Activated CD4-positive, alpha-beta T cell treated with anti-CD3 and anti-CD28 coated beads, Interleukin-2, amount 10 ng/mL, durations not matched to agents 7 days and 5 days (primary cell): ENCODE results near the gene PRR19. TPM values are rescaled to one million over a fixed set of nuclear protein-coding genes. Genes with fewer than 3 reads are reported as not detected.
"Not testable (repeated sequence)": the region's sequence is repeated elsewhere in the genome, so short reads cannot be mapped to it uniquely, and the experiment has no call there.

Experiments
- CTCF ChIA-PET: fragments of 350-600 bp; sonication (Branson Sonifier 250); formaldehyde crosslinking; loops from one replicate; lab custom pipeline; 2021; ENCODE audit warnings: antibody characterized with exemption; lab: Charles Lee
- POLR2A ChIA-PET: fragments of 350-600 bp; sonication (Branson Sonifier 250); formaldehyde crosslinking; loops from one replicate; lab custom pipeline; 2021; ENCODE audit warnings: antibody characterized with exemption; lab: Charles Lee
- DNase-seq: peaks from one replicate; pipeline ENCODE4 v3.0.0-alpha.2; 2020
- H3K27ac Mint-ChIP-seq: one replicate; pipeline ENCODE4 v1.8.0; 2021; ENCODE audit warnings: mild to moderate bottlenecking, moderate library complexity, mixed read lengths
- H3K27me3 Mint-ChIP-seq: one replicate; pipeline ENCODE4 v1.8.0; 2021; ENCODE audit warnings: mixed read lengths
- H3K36me3 Mint-ChIP-seq: one replicate; pipeline ENCODE4 v1.8.0; 2021; ENCODE audit warnings: low read depth, mixed read lengths
- H3K4me1 Mint-ChIP-seq: one replicate; pipeline ENCODE4 v1.8.0; 2021; ENCODE audit warnings: mixed read lengths
- H3K4me3 Mint-ChIP-seq: one replicate; pipeline ENCODE4 v1.8.0; 2021; ENCODE audit warnings: mild to moderate bottlenecking, moderate library complexity, mixed read lengths
- H3K9me3 Mint-ChIP-seq: one replicate; pipeline ENCODE4 v1.8.0; 2021; ENCODE audit warnings: mixed read lengths
- total RNA-seq, 2 experiments: library from RNA; stranded (reverse); gene quantifications; one replicate each; pipeline ENCODE4 v1.2.3, GENCODE V29; 2021

Gene PRR19
- under 1 TPM; 0.54 to 0.62 TPM for total RNA-seq

GRCh38 chr19:42301646-42302203 is at the start of gene PRR19:
Gene PRR19 (plus strand): TSS chr19:42302132. CDS start chr19:42309585, 7,453 bp downstream.
- Mint-ChIP-seq H3K4me3 (peak within 1 kb of the TSS; percentile 86), H3K27ac (peak within 1 kb of the TSS; percentile 85), H3K9me3 (no peaks in the 10 kb centered on the region), H3K4me1 (peaks cover 33% of the 10 kb centered on the region), H3K27me3 (no peaks in the 10 kb centered on the region), H3K36me3 (peaks cover 5% of the 10 kb centered on the region)
- DNase-seq = peak; percentile 22
- CTCF ChIA-PET = interaction anchor here (0.7 to 1.1 kb wide), 3 partner anchors 15 to 179 kb away, joined by 3 read pairs; no protein-coding TSS in a partner anchor
- POLR2A ChIA-PET = no interaction called here

GRCh38 chr19:42252365-42253244 is 49.3 kb upstream of the PRR19 start:
- Mint-ChIP-seq H3K4me1 (peaks cover 42% of the 10 kb centered on the region), H3K9me3 (no peaks in the 10 kb centered on the region), H3K27me3 (peaks cover 12% of the 10 kb centered on the region), H3K36me3 (no peaks in the 10 kb centered on the region), H3K27ac (peak overlapping the region; percentile 94), H3K4me3 (peak overlapping the region; percentile 96)
- POLR2A ChIA-PET = no interaction called here
- no peak for DNase-seq
- CTCF ChIA-PET = interaction anchor here (1.3 to 2.2 kb wide), 2 partner anchors 10 to 66 kb away, joined by 4 to 6 read pairs; partner anchors contain the start of gene GSK3A

GRCh38 chr19:42253245-42254088 is 48.5 kb upstream of the PRR19 start:
- H3K27ac Mint-ChIP-seq = peak overlapping the region; percentile 94
- no peaks in the 10 kb centered on the region for H3K36me3 Mint-ChIP-seq
- no peaks in the 10 kb centered on the region for H3K9me3 Mint-ChIP-seq
- peaks cover 12% of the 10 kb centered on the region for H3K27me3 Mint-ChIP-seq
- ChIA-PET CTCF (no interaction called here), POLR2A (no interaction called here)
- peak; percentile 73 for DNase-seq
- peaks cover 42% of the 10 kb centered on the region for H3K4me1 Mint-ChIP-seq
- H3K4me3 Mint-ChIP-seq = peak overlapping the region; percentile 96

GRCh38 chr19:42254089-42254849 is 47.7 kb upstream of the PRR19 start:
- ChIA-PET CTCF (no interaction called here), POLR2A (no interaction called here)
- Mint-ChIP-seq H3K4me1 (peaks cover 40% of the 10 kb centered on the region), H3K27me3 (peaks cover 12% of the 10 kb centered on the region), H3K9me3 (no peaks in the 10 kb centered on the region), H3K36me3 (no peaks in the 10 kb centered on the region), H3K27ac (peak overlapping the region; percentile 87), H3K4me3 (peak overlapping the region; percentile 76)
- DNase-seq = peak; percentile 82

GRCh38 chr19:42254850-42255765 is 46.8 kb upstream of the PRR19 start, which contains the start of gene ERF:
Gene ERF (minus strand): TSS chr19:42255128. CDS start chr19:42254999, 129 bp downstream.
- POLR2A ChIA-PET = interaction anchor here (0.6 kb wide), 1 partner anchor 9 kb away, joined by 3 read pairs; no protein-coding TSS in a partner anchor
- Mint-ChIP-seq H3K27ac (peak within 1 kb of the TSS; percentile 87), H3K4me3 (peak within 1 kb of the TSS; percentile 76), H3K9me3 (no peaks in the 10 kb centered on the region), H3K4me1 (peaks cover 36% of the 10 kb centered on the region), H3K27me3 (peaks cover 12% of the 10 kb centered on the region), H3K36me3 (no peaks in the 10 kb centered on the region)
- CTCF ChIA-PET = interaction anchor here (1.5 to 1.8 kb wide), 2 partner anchors 10 to 25 kb away, joined by 3 to 5 read pairs; no protein-coding TSS in a partner anchor
- peak; percentile 91 for DNase-seq

GRCh38 chr19:42255766-42256745 is 45.9 kb upstream of the PRR19 start:
- ChIA-PET CTCF (interaction anchor here (1.5 to 1.8 kb wide), 2 partner anchors 11 to 24 kb away, joined by 3 to 5 read pairs; no protein-coding TSS in a partner anchor), POLR2A (no interaction called here)
- H3K27me3 Mint-ChIP-seq = peaks cover 12% of the 10 kb centered on the region
- no peaks in the 10 kb centered on the region for H3K36me3 Mint-ChIP-seq
- no peaks in the 10 kb centered on the region for H3K9me3 Mint-ChIP-seq
- peak overlapping the region; percentile 76 for H3K4me3 Mint-ChIP-seq
- H3K4me1 Mint-ChIP-seq = peaks cover 27% of the 10 kb centered on the region
- no peak for DNase-seq
- H3K27ac Mint-ChIP-seq = peak overlapping the region; percentile 78

- H3K4me3 Mint-ChIP-seq, POLR2A ChIA-PET, H3K9me3 Mint-ChIP-seq, H3K27ac Mint-ChIP-seq, DNase-seq, H3K36me3 Mint-ChIP-seq: not testable (repeated sequence)
- CTCF ChIA-PET = interaction anchor here (0.9 kb wide), 2 partner anchors 9 to 143 kb away, joined by 3 read pairs; no protein-coding TSS in a partner anchor
- peaks cover 13% of the 10 kb centered on the region for H3K27me3 Mint-ChIP-seq
- peaks cover 12% of the 10 kb centered on the region for H3K4me1 Mint-ChIP-seq
Observed at GRCh38 chr19:42257842-42258241, 44.1 kb upstream of the PRR19 start.

- Mint-ChIP-seq H3K36me3 (no peaks in the 10 kb centered on the region), H3K4me1 (peaks cover 1% of the 10 kb centered on the region), H3K27me3 (peaks cover 4% of the 10 kb centered on the region), H3K27ac (no peak overlapping the region), H3K4me3 (no peak overlapping the region), H3K9me3 (no peaks in the 10 kb centered on the region)
- no peak for DNase-seq
- CTCF ChIA-PET = interaction anchor here (1.5 to 1.7 kb wide), 2 partner anchors 13 to 16 kb away, joined by 4 read pairs; no protein-coding TSS in a partner anchor
- POLR2A ChIA-PET = no interaction called here
Observed at GRCh38 chr19:42261763-42262162, 40.2 kb upstream of the PRR19 start.

- CTCF ChIA-PET = interaction anchor here (0.7 to 1.9 kb wide), 3 partner anchors 9 to 125 kb away, joined by 3 to 9 read pairs (median 4); no protein-coding TSS in a partner anchor
- DNase-seq, H3K36me3 Mint-ChIP-seq, H3K4me3 Mint-ChIP-seq, POLR2A ChIA-PET, H3K27me3 Mint-ChIP-seq, H3K27ac Mint-ChIP-seq, H3K9me3 Mint-ChIP-seq: not testable (repeated sequence)
- H3K4me1 Mint-ChIP-seq = peaks cover 24% of the 10 kb centered on the region
Observed at GRCh38 chr19:42266105-42266504, 35.8 kb upstream of the PRR19 start.
